NCI-H82 treated with DMSO at 0.1 percent for 48 hours (cell line): ENCODE data around the gene USP3.
A peak's percentile ranks its signal among the peaks of the same experiment; 100 is the strongest.
"Not testable (repeated sequence)": the region's sequence is repeated elsewhere in the genome, so short reads cannot be mapped to it uniquely, and the experiment has no call there.

ENCODE experiments used
- DNase-seq: peaks from one replicate; lab custom pipeline; 2025; ENCODE audit not compliant: unreplicated experiment; lab: John Stamatoyannopoulos, UW

USP3 gene

DNA sequence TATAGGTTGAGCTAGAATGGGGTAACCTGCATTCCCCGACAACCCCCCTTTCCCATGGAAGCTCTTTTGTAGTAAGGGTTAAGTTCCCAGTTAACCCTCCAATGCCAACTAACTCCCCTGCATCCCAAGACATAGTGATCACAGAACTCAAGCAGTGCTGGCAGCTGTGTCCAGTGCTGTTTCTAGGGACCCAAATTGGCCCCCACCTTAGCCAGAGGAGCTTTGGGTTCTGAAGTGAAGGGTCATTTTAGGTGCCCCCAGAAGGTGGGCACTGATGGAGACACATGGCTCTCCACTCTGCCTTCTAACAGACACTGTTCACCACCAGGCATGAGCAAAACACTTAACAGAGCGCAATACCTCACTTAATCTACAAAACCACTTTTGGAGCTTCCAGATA is 99.9 kb downstream of the USP3 start:
- no peak for DNase-seq

DNA sequence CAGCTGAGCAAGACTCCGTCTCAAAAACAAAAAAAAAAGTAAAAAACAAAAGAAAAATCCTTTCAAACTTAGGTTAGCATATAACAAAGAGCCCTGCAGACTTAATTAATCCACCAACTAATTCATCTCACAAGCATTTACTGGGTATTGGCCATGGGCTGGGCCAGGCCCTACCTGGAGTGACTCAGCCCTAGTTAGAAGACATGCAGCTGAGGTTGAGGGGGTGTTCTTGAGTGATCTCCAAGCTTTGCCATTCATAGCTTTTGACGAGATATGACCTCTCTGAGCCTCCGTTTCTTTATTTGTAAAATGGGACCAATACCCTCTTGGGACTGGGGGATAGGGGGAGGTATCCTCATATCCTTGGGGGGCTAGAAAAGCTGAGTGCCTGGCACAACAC is 100.6 kb downstream of the USP3 start:
- DNase-seq, result no peak

DNA sequence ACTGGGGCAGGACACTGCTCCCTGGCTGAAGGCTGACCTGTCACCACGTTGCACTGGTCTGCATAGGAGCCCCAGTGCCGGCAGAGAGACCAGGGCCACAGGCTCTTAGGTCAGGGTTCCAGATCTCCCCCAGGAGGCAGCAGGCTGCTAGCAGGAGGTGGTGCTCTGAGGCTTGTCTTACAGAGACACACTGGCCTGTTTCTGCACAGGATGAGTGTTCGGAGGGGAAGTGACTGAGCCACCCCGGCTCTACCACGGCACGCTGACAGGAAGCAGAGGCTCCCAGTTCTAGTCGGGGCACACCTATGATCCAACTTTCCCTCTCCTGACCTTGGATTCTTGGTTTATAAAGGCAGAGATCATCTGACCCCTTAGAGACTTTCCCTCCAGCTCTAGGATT is 101.4 kb downstream of the USP3 start:
- no peak for DNase-seq

DNA sequence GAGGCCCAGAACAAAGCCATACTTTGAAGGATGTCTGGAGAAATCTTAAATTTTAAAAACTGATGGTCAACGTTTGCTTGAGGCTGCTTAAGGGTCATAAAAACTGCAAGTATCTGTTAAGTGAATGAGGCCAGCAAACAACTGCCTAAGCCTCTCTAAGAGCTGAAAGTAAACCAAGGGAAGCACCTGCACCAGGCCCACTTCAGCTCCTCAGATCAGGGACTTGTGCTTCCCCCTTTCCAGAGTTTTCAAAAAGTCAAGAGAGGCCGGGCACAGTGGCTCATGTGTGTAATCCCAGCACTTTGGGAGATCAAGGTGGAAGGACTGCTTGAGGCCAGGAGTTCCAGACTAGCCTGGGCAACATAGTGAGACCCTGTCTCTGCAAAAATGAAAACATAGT is 101.9 kb downstream of the USP3 start:
- no peak for DNase-seq

DNA sequence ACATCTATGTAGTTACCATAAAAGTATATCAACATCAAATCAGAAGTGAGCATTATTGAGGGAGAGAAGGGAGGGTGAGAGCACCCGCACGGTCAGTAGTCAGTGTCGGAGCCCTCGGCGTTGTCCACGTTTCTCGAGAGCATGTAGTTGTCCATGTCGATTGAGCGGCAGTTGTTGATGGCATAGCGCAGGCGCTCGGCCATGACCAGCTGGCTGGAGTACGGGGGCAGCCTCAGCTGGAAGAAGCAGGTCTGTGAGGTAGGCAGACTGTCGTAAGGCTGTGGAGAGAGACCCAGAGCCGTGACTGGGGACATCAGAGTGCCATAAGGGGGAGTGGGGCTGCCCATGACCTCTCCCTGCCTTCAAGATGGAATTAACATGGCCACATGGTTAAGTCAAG is 104.6 kb downstream of the USP3 start:
- DNase-seq, result no peak

DNA sequence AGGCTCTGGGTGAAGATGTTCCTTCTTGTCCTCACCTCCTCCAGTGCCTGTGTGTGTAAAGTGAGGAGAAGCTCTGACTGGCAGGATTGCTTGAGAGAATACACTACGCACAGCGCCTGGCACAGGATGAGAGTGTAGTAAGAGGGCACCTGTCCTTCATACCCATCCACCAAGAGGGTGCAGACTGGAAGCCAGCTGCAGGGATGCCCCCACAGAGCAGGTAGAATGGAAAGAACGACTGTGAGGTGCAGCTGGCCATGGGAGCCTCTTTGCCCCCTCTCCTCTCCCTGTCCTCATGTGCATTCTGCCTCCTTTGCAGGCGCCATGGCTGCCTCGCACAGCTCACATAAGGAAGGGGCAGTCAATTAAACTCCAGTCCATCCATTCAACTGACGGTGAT is 105.1 kb downstream of the USP3 start:
- DNase-seq, result no peak

DNA sequence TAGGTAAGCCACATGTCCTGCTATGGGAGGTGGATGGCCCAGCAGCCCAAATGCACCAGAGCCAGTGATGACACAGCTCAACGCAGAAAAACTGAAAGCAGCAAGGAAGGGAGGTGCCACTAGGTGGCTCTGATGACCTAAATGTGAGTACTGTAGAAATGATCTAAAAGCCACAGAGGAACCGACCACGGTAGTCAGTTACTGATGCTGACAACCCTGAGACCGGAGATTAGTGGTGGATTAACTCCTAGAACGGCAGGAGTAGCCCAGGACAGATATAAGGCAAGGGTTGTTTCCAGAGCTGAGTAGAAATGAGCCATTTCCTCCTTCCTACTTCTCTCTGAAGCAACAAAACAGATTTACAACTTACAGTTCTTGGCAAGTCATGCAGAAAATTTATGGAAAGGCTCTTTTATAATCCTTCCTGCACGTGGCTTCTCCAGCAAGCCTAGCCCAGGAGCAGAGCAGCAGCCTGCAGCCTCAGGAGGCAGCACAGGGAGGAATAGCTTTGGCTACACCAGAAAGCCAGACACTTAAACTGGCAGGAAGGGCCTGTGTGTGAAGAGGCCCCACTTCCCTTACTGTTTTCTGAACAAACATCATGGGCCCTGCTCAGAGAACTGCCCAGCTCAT is 105.9 kb downstream of the USP3 start:
- peak; percentile 96 for DNase-seq

DNA sequence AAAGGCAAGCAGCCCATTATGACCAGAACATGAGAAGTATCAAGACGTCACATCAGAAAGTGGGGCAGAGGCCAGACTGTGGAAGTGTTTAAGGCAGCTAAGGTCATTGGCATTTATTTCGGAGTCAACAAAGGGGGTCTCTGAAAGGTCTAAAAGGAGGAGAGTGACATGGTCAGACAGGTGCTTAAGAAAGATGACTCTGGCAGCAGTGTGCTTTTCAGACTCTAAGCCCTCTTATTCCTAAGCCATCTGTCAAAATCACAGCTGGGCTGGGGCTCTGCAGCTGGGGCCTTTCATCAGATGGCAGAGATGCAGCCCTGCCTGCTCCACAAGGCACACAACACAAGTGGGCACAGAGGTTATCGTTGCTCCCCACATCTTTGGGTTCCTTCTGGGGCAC is 106.8 kb downstream of the USP3 start:
- peak; percentile 81 for DNase-seq

DNA sequence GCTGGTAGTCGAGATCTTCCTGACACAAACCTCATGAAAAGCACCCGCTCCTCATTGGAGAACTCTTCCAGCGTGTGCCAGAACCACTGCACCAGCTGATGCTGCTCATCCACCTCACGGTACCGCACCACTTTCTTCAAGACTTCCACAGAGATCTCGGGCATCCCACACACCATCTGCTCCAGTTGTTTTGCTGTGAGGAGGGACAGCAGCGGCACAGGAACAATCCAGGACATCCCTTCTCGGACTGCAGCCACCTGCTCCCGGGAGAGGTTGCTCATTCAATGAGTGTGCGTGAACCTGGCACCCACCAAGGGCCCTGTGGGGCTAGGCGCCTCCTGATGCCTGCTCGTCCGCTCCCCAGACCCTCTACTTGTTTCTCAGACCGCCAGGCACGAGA is 107.9 kb downstream of the USP3 start:
- no peak for DNase-seq

DNA sequence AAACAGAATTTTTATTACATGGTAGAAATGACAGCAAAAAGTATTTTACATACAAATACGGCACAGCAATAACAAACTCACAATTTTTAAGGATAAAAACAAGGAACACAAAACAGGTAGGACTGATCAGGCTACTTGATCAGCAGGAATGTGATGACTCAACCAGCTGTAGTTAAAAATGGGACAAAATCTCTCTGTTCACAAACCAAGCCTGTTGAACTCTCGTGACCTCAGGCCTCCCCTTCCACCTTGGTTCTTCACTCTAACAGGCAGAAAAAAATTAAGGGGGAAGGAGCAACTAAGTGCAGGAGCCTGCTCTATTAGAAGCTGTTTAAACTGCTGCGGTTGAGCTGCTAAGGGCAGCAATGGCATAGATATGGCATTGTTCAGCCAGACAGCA is 111.5 kb downstream of the USP3 start:
- DNase-seq, result no peak

DNA sequence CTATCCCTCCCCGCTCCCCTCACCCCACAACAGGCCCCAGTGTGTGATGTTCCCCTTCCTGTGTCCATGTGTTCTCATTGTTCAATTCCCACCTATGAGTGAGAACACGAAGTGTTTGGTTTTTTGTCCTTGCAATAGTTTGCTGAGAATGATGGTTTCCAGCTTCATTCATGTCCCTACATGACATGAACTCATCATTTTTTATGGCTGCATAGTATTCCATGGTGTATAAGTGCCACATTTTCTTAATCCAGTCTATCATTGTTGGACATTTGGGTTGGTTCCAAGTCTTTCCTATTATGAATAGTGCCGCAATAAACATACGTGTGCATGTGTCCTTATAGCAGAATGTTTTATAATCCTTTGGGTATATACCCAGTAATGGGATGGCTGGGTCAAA is 112.8 kb downstream of the USP3 start:
- DNase-seq, result not testable (repeated sequence)

DNA sequence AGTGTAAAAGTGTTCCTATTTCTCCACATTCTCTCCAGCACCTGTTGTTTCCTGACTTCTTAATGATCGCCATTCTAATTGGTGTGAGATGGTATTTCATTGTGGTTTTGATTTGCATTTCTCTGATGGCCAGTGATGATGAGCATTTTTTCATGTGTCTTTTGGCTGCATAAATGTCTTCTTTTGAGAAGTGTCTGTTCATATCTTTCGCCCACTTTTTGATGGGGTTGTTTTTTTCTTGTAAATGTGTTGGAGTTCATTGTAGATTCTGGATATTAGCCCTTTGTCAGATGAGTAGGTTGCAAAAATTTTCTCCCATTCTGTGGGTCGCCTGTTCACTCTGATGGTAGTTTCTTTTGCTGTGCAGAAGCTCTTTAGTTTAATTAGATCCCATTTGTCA is 113.2 kb downstream of the USP3 start:
- not testable (repeated sequence) for DNase-seq

DNA sequence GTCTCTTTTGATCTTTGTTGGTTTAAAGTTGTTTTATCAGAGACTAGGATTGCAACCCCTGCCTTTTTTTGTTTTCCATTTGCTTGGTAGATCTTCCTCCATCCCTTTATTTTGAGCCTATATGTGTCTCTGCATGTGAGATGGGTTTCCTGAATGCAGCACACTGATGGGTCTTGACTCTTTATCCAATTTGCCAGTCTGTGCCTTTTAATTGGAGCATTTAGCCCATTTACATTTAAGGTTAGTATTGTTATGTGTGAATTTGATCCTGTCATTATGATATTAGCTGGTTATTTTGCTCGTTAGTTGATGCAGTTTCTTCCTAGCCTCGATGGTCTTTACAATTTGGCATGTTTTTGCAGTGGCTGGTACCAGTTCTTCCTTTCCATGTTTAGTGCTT is 116.4 kb downstream of the USP3 start:
- not testable (repeated sequence) for DNase-seq

DNA sequence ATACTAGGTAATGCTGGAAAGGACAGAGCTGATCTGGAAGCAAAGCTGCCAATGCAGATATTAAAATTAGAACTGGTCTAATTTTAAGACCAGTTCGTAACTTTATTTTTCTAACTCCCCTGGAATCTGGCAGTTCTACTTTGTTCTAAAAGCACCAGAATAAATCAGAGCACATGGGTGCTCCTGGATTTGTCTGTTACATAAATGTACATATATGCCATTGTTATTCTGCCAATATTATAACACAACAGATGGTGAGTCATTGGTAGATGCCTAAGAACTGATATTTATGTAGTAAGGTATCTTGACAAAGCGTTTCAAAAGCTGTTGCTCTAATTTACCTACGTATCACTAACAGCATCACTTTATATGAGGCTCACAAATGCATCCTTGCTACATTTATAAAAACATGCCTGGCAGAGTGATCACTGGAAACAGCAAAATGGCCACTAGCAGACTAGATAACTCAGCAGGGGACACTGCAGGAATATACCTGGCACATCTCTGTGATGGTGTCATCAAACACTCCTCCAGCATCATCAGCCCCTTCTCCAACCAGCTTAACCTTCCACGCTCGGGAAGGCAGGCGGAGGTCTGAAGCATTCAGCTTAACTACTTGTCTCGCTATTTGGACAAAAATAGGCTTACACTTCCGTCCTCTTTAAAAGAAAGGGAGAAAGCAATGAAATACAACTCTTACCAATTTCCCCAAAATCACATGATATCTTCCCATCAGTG is 119.0 kb downstream of the USP3 start:
- DNase-seq, result no peak

DNA sequence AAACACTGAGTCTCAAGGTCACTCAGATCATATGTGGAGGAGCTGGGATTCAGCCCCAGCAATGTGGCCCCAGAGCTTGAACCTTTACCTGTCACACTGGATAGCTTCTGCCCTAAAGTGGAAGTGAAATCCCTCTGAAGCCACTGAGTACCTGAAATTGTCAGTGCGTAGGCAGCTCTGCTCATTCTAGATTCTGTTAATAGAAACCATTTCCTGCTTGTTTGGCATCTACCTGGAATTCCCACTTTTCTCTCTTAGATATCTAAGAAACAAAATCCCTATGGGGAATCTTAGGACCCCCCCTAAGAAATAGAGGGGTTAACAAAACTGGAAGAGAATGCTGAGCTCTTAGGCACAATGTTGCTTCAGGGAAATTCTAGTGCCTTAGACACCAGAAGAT is 122.6 kb downstream of the USP3 start:
- no peak for DNase-seq

DNA sequence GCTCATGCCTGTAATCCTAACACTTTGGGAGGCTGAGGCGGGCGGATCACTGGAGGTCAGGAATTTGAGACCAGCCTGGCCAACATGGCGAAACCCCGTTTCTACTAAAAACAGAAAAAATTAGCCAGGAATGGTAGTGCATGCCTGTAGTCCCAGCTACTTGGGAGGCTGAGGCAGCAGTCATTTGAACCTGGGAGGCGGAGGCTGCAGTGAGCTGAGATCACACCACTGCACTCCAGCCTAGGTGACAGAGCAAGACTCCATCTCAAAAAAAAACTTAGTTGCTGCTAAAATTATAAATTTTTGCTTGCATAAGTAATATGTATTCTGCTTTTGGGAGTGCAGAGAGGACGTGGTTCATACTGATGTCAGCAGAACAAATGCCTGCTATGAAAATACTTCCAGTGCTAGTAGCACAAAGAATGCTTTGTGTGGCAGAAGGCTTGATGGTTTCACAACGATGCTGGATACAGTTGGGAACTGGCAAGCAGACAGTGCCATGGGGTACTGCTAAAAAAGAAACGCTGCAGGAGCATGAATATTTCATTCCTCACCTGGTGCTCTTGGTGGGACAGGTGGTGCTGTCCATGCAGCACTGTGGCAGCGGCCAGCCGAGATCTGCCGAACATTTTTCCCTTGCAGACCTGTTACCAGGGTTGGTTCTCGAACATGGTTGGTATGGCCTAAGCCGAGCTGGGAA is 123.9 kb downstream of the USP3 start:
- DNase-seq, result no peak

DNA sequence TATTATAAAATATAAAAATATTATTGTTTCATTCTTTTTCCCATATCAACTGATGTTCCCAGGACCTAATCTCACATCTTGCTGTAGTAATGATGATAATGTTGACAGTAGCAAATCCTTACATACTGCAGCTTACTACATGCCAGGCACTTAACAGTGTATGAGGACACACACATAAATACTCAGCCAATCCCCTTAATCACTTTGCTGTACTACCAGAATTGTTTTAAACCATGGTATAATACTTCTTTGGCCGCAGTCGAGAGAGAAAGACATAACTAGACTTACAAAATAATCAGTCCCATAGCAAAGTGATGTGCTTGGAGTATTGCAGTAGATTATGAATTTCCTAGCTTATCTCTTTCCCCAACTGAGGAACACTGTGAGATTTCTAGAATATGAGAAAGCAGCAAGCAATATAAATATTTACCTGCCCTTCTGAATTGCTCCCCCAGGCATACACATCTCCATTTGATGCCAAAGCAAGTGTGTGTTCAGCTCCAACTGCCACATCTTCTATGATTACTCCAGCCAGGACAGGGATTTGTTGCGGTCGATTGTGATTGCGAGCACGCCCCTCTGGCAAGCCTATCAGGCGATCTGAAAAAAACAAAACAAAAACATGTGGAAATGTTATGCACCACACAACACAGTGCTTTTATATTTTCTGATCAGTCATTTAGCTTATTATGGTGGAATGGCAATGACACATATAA is 125.8 kb downstream of the USP3 start:
- no peak for DNase-seq

DNA sequence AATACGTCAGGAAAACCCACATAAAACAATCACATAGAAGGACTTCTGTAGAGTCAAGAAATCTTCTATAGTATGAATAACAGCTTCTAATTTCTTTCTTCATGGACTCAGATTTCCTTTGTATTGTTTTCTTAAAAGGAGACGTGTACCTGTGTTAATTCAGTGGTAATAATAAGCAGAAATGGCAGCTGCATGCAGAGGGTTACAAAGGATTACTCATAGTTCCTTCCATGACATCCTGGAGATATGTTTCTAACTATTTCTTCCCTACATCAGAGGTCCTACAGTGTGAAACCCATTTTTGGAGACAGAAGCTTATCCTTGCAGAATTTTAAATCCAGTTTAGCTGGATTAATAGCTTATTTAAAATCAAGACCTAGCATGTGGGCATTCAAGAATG is 128.9 kb downstream of the USP3 start:
- no peak for DNase-seq

DNA sequence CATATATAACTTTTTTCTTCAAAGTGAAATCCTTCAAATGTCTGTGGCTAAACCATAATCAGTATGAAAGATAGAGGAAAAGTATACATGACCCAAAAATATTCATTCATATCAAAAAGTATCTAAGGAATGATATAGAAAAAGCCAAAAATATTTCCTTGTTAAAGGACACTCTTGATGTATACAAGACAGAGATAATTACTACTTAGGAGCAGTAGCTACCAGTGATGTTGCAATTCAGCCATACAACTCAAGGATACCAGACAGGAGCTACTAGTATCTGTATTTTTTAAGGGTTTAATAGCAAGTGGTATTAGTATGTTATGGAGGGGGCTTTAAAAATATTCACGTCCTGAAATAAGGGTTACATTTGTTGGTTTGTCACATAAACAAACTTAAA is 129.8 kb downstream of the USP3 start:
- no peak for DNase-seq

DNA sequence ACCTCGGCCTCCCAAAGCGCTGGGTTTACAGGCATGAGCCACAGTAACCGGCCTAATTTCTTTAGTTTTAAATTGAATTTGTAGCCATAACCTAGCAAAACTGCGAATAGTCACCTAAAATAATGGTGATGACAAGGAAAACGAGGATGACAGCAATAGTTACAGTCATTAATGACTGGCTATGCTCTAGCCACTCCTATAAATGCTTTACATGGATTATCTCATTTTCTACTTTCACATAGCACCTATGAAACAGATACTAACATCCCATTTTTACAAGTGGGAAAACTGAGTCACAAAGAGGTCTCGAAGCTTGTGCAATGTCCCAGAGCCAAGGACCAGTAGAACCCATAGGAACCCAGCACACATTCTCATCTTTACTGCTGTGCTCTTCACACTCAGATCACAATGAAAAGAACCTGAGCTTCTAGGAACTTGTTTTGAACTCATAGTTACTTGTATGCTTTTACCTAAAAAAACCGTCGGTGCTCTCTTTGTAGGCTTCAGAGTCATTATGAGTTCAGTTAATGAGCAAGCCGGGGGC is 132.2 kb downstream of the USP3 start:
- DNase-seq, result no peak

DNA sequence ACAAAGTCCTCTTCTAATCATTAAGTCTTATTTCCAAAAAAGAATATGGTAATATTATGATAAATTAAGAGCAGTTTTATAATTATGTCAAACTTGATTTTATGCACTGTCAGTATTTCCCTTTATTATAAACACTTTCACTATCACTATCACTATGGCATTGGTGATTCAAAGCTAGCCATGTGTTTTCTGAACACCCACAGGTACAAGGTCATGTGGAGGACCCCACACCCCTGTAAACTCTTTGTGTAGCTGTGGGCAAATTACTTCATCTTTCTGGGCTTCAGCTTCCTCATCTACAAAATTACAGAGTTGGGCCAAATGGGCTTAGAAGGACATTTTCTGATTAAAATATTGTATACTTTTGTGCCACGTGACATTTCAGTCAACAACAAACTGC is 134.4 kb downstream of the USP3 start:
- no peak for DNase-seq
